ENCODE measurements around the gene DAB2IP. TPM values are rescaled to one million over a fixed set of nuclear protein-coding genes. Genes with fewer than 3 reads are reported as not detected.

The DAB2IP gene
- total RNA-seq, 1 experiment from 2014 or later, result 52.6 TPM

DNA sequence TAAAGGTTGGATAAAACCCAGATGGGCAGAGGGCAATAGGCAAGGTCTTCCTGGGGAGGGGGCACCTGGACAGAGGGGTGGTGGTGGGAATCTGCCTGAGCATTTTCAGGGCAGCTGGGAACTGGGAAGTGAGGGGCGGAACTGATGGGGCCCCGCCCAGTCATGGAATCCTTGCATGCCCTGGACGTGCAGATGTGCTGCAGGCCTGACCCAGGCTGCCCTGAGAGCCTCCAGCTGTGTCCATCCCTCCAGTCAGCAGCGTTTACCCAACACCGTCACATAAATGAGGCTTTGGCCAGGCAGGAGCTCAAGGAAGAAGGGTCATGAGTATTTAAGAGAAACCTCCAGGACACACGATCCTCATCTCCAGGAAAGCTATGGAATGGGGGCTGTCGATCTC is 70.3 kb downstream of the DAB2IP start:
- TF ChIP-seq, protein P1, sequence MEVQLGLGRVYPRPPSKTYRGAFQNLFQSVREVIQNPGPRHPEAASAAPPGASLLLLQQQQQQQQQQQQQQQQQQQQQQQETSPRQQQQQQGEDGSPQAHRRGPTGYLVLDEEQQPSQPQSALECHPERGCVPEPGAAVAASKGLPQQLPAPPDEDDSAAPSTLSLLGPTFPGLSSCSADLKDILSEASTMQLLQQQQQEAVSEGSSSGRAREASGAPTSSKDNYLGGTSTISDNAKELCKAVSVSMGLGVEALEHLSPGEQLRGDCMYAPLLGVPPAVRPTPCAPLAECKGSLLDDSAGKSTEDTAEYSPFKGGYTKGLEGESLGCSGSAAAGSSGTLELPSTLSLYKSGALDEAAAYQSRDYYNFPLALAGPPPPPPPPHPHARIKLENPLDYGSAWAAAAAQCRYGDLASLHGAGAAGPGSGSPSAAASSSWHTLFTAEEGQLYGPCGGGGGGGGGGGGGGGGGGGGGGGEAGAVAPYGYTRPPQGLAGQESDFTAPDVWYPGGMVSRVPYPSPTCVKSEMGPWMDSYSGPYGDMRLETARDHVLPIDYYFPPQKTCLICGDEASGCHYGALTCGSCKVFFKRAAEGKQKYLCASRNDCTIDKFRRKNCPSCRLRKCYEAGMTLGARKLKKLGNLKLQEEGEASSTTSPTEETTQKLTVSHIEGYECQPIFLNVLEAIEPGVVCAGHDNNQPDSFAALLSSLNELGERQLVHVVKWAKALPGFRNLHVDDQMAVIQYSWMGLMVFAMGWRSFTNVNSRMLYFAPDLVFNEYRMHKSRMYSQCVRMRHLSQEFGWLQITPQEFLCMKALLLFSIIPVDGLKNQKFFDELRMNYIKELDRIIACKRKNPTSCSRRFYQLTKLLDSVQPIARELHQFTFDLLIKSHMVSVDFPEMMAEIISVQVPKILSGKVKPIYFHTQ (CRISPR knock-in tag; IDR thresholded peaks at IDR 0.05), result no peak
- TF ChIP-seq, protein P2, sequence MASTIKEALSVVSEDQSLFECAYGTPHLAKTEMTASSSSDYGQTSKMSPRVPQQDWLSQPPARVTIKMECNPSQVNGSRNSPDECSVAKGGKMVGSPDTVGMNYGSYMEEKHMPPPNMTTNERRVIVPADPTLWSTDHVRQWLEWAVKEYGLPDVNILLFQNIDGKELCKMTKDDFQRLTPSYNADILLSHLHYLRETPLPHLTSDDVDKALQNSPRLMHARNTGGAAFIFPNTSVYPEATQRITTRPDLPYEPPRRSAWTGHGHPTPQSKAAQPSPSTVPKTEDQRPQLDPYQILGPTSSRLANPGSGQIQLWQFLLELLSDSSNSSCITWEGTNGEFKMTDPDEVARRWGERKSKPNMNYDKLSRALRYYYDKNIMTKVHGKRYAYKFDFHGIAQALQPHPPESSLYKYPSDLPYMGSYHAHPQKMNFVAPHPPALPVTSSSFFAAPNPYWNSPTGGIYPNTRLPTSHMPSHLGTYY (CRISPR knock-in tag; IDR thresholded peaks at IDR 0.05), result no peak
- TF ChIP-seq ELF4 (CRISPR knock-in tag; IDR thresholded peaks at IDR 0.05; ENCODE audit: low read depth), result no peak
- TF ChIP-seq, protein P3, sequence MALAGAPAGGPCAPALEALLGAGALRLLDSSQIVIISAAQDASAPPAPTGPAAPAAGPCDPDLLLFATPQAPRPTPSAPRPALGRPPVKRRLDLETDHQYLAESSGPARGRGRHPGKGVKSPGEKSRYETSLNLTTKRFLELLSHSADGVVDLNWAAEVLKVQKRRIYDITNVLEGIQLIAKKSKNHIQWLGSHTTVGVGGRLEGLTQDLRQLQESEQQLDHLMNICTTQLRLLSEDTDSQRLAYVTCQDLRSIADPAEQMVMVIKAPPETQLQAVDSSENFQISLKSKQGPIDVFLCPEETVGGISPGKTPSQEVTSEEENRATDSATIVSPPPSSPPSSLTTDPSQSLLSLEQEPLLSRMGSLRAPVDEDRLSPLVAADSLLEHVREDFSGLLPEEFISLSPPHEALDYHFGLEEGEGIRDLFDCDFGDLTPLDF (CRISPR knock-in tag; IDR thresholded peaks at IDR 0.05), result no peak
- H3K27me3 Mint-ChIP-seq (ENCODE audit: low read depth), result no peaks in the 10 kb centered on the region
- H3K27ac Mint-ChIP-seq, result peak overlapping the region; percentile 80; the same call in 1 of the 2 replicates
- ATAC-seq (peak; percentile 24), DNase-seq (ENCODE audit: low spot score) (no peak)
- H3K9me3 Mint-ChIP-seq, result no peaks in the 10 kb centered on the region
- H3K36me3 Mint-ChIP-seq, result no peaks in the 10 kb centered on the region
- H3K4me1 Mint-ChIP-seq, result peaks cover 78% of the 10 kb centered on the region
- H3K4me3 Mint-ChIP-seq, result no peak overlapping the region
- POLR2A ChIA-PET, result no interaction called here
- CTCF ChIA-PET, result interaction anchor here (0.8 to 6.9 kb wide), 9 partner anchors 9 to 209 kb away, joined by 3 to 44 read pairs (median 5); no protein-coding TSS in a partner anchor

DNA sequence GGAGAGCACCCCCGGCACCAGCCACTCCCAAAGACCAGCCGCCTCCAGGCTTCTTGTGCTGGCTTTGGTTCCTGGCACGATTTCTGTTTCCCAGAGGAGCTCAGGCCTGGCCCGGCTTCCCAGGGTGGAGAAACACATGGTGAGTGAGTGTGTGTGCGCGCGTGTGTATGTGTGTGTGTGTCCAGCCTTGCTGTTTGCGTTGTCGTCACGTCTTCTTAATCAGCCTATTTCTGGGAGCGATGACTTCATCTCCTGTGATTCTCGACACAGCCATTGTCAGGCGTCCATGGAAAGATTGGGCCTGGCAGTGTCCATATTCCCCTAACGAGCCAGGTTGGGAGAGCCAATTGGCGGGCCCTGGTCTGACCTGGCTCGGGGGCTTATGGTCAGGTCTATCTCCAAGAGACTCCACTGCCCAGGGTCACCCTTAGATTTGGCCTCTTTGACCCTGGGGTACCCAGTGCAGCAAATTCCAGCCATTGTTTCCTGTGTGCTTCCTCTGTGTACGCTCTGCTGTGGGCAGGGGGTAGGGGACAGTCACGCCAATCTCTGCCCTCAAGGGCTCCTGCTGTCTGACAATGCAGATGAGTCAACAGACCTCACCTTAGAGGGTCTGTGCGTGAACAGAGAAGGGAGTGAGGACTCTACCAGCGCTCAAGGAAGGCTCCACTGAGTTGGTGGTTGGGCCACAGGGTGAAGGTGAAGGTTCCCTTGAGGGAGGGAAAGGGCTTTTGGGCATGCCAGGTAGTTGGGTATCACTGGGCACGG is 73.8 kb downstream of the DAB2IP start:
- no peak for ATAC-seq
- Mint-ChIP-seq H3K4me3 (no peak overlapping the region), H3K27ac (peak overlapping the region; percentile 60), H3K36me3 (no peaks in the 10 kb centered on the region), H3K4me1 (peaks cover 57% of the 10 kb centered on the region), H3K27me3 (ENCODE audit: low read depth) (no peaks in the 10 kb centered on the region), H3K9me3 (no peaks in the 10 kb centered on the region)
- CTCF ChIA-PET, result interaction anchor here (2.0 kb wide), 1 partner anchor 10 kb away, joined by 9 read pairs; no protein-coding TSS in a partner anchor
- TF ChIP-seq CREM (CRISPR knock-in tag; IDR thresholded peaks at IDR 0.05) (no peak), FOXP1 (CRISPR knock-in tag; IDR thresholded peaks at IDR 0.05; ENCODE audit: borderline replicate concordance) (no peak), SOX15 (CRISPR knock-in tag; IDR thresholded peaks at IDR 0.05) (no peak), RELA (CRISPR knock-in tag; IDR thresholded peaks at IDR 0.05; ENCODE audit: borderline replicate concordance) (no peak), PRRX2 (CRISPR knock-in tag; IDR thresholded peaks at IDR 0.05) (no peak), ZNF416 (CRISPR knock-in tag; IDR thresholded peaks at IDR 0.05) (no peak)
- POLR2A ChIA-PET, result no interaction called here
- no peak for DNase-seq (ENCODE audit: low spot score)

DNA sequence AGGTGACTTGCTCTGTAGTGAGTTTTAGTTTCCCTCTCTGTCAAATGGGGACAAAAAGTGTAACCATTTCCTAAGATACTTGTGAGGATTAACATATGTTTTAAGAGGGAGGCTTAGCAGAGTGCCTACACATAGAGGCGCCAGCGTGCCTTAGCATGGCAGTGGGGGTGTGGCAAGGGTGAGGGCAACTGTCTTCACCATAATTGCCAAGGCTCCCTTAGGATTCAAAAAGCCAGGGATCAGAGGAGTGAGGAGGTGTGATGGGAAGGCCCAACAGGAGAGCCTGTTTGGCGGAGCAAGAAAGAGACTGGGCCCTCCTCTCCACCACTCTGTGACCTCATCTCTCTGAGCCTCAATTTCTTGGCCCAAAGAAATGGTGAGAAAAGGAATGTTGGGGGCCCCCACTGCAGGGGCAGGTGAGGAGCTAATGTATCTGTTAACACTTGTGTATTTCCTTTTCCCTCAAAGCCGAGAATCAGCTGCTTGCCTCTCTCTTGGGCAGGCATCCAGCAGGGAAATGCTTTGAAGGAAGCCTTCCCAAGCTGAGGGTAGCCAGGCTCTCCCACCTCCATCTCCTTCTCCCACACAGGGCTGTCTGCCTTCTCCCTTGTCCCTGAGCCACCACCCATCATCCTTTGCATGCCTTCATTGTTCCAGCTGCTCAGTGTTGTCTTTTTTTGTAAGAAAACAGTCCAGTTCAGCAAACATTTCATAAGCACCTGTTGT is 76.0 kb downstream of the DAB2IP start:
- DNase-seq (ENCODE audit: low spot score) (no peak), ATAC-seq (peak; percentile 13; the same call in 1 of the 2 replicates)
- no peak overlapping the region for H3K4me3 Mint-ChIP-seq
- no peak overlapping the region; the same call in 1 of the 2 replicates for H3K27ac Mint-ChIP-seq
- H3K27me3 Mint-ChIP-seq (ENCODE audit: low read depth), result no peaks in the 10 kb centered on the region
- CTCF ChIA-PET, result interaction anchor here (0.6 to 2.0 kb wide), 8 partner anchors 8 to 203 kb away, joined by 3 to 9 read pairs (median 3); no protein-coding TSS in a partner anchor
- POLR2A ChIA-PET, result interaction anchor here (1.3 kb wide), 1 partner anchor 8 kb away, joined by 3 read pairs; no protein-coding TSS in a partner anchor
- H3K4me1 Mint-ChIP-seq, result peaks cover 34% of the 10 kb centered on the region
- H3K9me3 Mint-ChIP-seq, result no peaks in the 10 kb centered on the region
- no peaks in the 10 kb centered on the region for H3K36me3 Mint-ChIP-seq
- TF ChIP-seq, protein P4, sequence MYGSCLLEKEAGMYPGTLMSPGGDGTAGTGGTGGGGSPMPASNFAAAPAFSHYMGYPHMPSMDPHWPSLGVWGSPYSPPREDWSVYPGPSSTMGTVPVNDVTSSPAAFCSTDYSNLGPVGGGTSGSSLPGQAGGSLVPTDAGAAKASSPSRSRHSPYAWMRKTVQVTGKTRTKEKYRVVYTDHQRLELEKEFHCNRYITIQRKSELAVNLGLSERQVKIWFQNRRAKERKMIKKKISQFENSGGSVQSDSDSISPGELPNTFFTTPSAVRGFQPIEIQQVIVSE (CRISPR knock-in tag; IDR thresholded peaks at IDR 0.05; ENCODE audit: borderline replicate concordance), result no peak
- TF ChIP-seq, protein P5, sequence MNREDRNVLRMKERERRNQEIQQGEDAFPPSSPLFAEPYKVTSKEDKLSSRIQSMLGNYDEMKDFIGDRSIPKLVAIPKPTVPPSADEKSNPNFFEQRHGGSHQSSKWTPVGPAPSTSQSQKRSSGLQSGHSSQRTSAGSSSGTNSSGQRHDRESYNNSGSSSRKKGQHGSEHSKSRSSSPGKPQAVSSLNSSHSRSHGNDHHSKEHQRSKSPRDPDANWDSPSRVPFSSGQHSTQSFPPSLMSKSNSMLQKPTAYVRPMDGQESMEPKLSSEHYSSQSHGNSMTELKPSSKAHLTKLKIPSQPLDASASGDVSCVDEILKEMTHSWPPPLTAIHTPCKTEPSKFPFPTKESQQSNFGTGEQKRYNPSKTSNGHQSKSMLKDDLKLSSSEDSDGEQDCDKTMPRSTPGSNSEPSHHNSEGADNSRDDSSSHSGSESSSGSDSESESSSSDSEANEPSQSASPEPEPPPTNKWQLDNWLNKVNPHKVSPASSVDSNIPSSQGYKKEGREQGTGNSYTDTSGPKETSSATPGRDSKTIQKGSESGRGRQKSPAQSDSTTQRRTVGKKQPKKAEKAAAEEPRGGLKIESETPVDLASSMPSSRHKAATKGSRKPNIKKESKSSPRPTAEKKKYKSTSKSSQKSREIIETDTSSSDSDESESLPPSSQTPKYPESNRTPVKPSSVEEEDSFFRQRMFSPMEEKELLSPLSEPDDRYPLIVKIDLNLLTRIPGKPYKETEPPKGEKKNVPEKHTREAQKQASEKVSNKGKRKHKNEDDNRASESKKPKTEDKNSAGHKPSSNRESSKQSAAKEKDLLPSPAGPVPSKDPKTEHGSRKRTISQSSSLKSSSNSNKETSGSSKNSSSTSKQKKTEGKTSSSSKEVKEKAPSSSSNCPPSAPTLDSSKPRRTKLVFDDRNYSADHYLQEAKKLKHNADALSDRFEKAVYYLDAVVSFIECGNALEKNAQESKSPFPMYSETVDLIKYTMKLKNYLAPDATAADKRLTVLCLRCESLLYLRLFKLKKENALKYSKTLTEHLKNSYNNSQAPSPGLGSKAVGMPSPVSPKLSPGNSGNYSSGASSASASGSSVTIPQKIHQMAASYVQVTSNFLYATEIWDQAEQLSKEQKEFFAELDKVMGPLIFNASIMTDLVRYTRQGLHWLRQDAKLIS (CRISPR knock-in tag; IDR thresholded peaks at IDR 0.05; ENCODE audit: borderline replicate concordance), result no peak
- no peak for TF ChIP-seq OVOL2 (CRISPR knock-in tag; IDR thresholded peaks at IDR 0.05; ENCODE audit: borderline replicate concordance)
- TF ChIP-seq, protein P6, sequence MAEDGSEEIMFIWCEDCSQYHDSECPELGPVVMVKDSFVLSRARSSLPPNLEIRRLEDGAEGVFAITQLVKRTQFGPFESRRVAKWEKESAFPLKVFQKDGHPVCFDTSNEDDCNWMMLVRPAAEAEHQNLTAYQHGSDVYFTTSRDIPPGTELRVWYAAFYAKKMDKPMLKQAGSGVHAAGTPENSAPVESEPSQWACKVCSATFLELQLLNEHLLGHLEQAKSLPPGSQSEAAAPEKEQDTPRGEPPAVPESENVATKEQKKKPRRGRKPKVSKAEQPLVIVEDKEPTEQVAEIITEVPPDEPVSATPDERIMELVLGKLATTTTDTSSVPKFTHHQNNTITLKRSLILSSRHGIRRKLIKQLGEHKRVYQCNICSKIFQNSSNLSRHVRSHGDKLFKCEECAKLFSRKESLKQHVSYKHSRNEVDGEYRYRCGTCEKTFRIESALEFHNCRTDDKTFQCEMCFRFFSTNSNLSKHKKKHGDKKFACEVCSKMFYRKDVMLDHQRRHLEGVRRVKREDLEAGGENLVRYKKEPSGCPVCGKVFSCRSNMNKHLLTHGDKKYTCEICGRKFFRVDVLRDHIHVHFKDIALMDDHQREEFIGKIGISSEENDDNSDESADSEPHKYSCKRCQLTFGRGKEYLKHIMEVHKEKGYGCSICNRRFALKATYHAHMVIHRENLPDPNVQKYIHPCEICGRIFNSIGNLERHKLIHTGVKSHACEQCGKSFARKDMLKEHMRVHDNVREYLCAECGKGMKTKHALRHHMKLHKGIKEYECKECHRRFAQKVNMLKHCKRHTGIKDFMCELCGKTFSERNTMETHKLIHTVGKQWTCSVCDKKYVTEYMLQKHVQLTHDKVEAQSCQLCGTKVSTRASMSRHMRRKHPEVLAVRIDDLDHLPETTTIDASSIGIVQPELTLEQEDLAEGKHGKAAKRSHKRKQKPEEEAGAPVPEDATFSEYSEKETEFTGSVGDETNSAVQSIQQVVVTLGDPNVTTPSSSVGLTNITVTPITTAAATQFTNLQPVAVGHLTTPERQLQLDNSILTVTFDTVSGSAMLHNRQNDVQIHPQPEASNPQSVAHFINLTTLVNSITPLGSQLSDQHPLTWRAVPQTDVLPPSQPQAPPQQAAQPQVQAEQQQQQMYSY (CRISPR knock-in tag; IDR thresholded peaks at IDR 0.05), result no peak
